Panc1 (cell line): ENCODE measurements around the gene PPP1R7.

ENCODE experiments used
- POLR2AphosphoS5 ChIP-seq: IDR thresholded peaks from 2 replicates; pipeline ENCODE4 v1.6.1; 2012; ENCODE audit warnings: mild to moderate bottlenecking, low read depth, low read length, moderate library complexity
- SIN3A ChIP-seq: IDR thresholded peaks from 2 replicates; pipeline ENCODE4 v1.6.1; 2012; ENCODE audit warnings: low read depth, mild to moderate bottlenecking, low read length, moderate library complexity, borderline replicate concordance; ENCODE audit not compliant: insufficient read depth
- TCF7L2 ChIP-seq: IDR thresholded peaks from 2 replicates; pipeline ENCODE4 v1.6.1; 2011; ENCODE audit warnings: mild to moderate bottlenecking, low read depth, low read length, inconsistent platforms
- TF ChIP-seq, protein P1 (sequence below): fragments of 450-650 bp; IDR thresholded peaks from 2 replicates; pipeline ENCODE4 v1.5.1; 2017; ENCODE audit warnings: mild to moderate bottlenecking
- TF ChIP-seq, protein P2 (sequence below), 2 experiments: IDR thresholded peaks; 2 replicates each; pipeline ENCODE4 v1.6.1; 2011 to 2012; ENCODE audit warnings: low read depth in 2 of 2, control low read depth in 1 of 2, low read length in 1 of 2, mild to moderate bottlenecking in 1 of 2, moderate library complexity in 1 of 2; ENCODE audit not compliant: insufficient read depth in 1 of 2

DNA sequence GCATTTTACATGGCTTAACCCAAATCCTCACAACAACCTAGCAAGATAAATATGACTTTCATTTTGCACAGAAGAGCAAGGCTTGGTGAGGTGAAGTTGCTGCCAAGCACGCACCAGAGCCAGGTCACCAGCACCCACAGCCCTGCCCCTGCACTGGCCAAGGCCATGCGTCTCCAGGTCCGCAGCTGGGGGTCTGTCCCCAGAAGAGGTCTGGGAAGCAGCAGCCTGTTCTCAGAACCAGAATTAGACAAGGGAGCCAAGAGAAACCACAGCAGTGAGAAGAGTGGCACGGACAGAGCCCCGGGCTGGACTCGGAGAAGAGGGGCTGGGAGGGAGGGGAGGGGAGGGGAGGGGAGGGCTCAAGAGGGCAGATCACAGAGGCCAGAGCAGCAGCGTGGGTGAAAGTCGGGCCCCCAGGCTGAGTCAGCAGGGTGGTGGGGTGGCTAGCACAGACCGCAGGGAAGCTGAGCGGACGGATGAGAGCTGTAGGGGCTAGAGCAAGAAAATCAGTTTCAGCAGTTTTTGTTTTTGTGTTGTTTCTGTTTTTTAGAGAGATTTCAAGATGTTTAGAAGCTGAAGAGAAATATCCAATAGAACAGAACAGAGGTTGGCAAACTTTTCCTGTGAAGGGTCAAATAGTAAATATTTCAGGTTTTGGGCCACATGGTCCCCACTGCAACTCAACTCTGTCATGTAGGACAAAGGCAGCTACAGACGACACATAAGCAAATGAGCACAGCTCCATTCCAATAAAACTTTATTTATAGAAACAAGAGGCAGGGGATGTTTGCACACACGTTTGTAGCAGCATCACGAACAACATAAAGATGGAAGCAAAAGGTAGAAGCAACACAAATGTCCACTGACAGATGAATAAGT lies 40.8 kb upstream of the PPP1R7 start:
- TF ChIP-seq, protein P1, sequence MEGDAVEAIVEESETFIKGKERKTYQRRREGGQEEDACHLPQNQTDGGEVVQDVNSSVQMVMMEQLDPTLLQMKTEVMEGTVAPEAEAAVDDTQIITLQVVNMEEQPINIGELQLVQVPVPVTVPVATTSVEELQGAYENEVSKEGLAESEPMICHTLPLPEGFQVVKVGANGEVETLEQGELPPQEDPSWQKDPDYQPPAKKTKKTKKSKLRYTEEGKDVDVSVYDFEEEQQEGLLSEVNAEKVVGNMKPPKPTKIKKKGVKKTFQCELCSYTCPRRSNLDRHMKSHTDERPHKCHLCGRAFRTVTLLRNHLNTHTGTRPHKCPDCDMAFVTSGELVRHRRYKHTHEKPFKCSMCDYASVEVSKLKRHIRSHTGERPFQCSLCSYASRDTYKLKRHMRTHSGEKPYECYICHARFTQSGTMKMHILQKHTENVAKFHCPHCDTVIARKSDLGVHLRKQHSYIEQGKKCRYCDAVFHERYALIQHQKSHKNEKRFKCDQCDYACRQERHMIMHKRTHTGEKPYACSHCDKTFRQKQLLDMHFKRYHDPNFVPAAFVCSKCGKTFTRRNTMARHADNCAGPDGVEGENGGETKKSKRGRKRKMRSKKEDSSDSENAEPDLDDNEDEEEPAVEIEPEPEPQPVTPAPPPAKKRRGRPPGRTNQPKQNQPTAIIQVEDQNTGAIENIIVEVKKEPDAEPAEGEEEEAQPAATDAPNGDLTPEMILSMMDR = no peak
- TF ChIP-seq POLR2AphosphoS5 (no peak), SIN3A (no peak), TCF7L2 (no peak)
- TF ChIP-seq, protein P2, sequence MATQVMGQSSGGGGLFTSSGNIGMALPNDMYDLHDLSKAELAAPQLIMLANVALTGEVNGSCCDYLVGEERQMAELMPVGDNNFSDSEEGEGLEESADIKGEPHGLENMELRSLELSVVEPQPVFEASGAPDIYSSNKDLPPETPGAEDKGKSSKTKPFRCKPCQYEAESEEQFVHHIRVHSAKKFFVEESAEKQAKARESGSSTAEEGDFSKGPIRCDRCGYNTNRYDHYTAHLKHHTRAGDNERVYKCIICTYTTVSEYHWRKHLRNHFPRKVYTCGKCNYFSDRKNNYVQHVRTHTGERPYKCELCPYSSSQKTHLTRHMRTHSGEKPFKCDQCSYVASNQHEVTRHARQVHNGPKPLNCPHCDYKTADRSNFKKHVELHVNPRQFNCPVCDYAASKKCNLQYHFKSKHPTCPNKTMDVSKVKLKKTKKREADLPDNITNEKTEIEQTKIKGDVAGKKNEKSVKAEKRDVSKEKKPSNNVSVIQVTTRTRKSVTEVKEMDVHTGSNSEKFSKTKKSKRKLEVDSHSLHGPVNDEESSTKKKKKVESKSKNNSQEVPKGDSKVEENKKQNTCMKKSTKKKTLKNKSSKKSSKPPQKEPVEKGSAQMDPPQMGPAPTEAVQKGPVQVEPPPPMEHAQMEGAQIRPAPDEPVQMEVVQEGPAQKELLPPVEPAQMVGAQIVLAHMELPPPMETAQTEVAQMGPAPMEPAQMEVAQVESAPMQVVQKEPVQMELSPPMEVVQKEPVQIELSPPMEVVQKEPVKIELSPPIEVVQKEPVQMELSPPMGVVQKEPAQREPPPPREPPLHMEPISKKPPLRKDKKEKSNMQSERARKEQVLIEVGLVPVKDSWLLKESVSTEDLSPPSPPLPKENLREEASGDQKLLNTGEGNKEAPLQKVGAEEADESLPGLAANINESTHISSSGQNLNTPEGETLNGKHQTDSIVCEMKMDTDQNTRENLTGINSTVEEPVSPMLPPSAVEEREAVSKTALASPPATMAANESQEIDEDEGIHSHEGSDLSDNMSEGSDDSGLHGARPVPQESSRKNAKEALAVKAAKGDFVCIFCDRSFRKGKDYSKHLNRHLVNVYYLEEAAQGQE (IDR thresholded peaks at IDR 0.05; ENCODE audit: insufficient read depth in 1 of 2, low read depth in 2 of 2, low read length in 1 of 2) = no peak
